SK-N-SH treated with all-trans-retinoic acid at 6 μM for 48 hours (cell line): ENCODE data around the gene PHRF1.

Experiments used
- ATAC-seq: fragments of 200-7000 bp; cut with Tn5 transposase; 3 replicates; pipeline ENCODE4 v1.9.1; 2020; ENCODE audit warnings: mild to moderate bottlenecking, moderate library complexity
- ARNTL ChIP-seq: fragments of 450-650 bp; formaldehyde crosslinking; IDR thresholded peaks from 2 replicates; pipeline ENCODE4 v1.5.0; 2020; ENCODE audit warnings: low read depth, mild to moderate bottlenecking, moderate library complexity, borderline replicate concordance
- BACH2 ChIP-seq: fragments of 250-450 bp; sonication (Bioruptor Pico); IDR thresholded peaks from 2 replicates; pipeline ENCODE4 v1.9.0; 2021; ENCODE audit warnings: mild to moderate bottlenecking, borderline replicate concordance
- CREB5 ChIP-seq: fragments of 250-450 bp; sonication (Bioruptor Pico); IDR thresholded peaks from 2 replicates; pipeline ENCODE4 v1.5.1; 2020; ENCODE audit warnings: low read depth, mild to moderate bottlenecking, moderate library complexity
- CSDC2 ChIP-seq: fragments of 250-450 bp; sonication (Bioruptor Pico); IDR thresholded peaks from 2 replicates; pipeline ENCODE4 v1.5.0; 2020; ENCODE audit warnings: mild to moderate bottlenecking, moderate library complexity
- ESRRG ChIP-seq: fragments of 250-450 bp; sonication (Bioruptor Pico); IDR thresholded peaks from 2 replicates; pipeline ENCODE4 v1.6.1; 2021; ENCODE audit warnings: mild to moderate bottlenecking
- GLIS3 ChIP-seq: fragments of 250-450 bp; sonication (Bioruptor Pico); IDR thresholded peaks from 2 replicates; pipeline ENCODE4 v1.5.0; 2020; ENCODE audit warnings: mild to moderate bottlenecking, moderate library complexity
- ISL1 ChIP-seq: fragments of 250-450 bp; sonication (Bioruptor Pico); IDR thresholded peaks from 2 replicates; pipeline ENCODE4 v2.1.2; 2022; ENCODE audit warnings: mild to moderate bottlenecking, moderate library complexity
- PATZ1 ChIP-seq: fragments of 250-450 bp; sonication (Bioruptor Pico); IDR thresholded peaks from 2 replicates; pipeline ENCODE4 v1.8.0; 2020; ENCODE audit warnings: mild to moderate bottlenecking, moderate library complexity, borderline replicate concordance
- POU6F1 ChIP-seq: fragments of 250-450 bp; sonication (Bioruptor Pico); IDR thresholded peaks from 2 replicates; pipeline ENCODE4 v1.8.0; 2021; ENCODE audit warnings: low read depth, mild to moderate bottlenecking, moderate library complexity, borderline replicate concordance
- PPARA ChIP-seq: fragments of 250-450 bp; sonication (Bioruptor Pico); IDR thresholded peaks from 2 replicates; pipeline ENCODE4 v1.5.0; 2020; ENCODE audit warnings: mild to moderate bottlenecking, borderline replicate concordance
- SNAI2 ChIP-seq: fragments of 250-450 bp; sonication (Bioruptor Pico); IDR thresholded peaks from 2 replicates; pipeline ENCODE4 v1.5.0; 2020; ENCODE audit warnings: mild to moderate bottlenecking, moderate library complexity
- TCF4 ChIP-seq: fragments of 250-450 bp; sonication (Bioruptor Pico); IDR thresholded peaks from 2 replicates; pipeline ENCODE4 v1.8.0; 2021; ENCODE audit warnings: mild to moderate bottlenecking, moderate library complexity, borderline replicate concordance
- TOX ChIP-seq: fragments of 250-450 bp; sonication (Bioruptor Pico); IDR thresholded peaks from 2 replicates; pipeline ENCODE4 v1.8.0; 2021; ENCODE audit warnings: mild to moderate bottlenecking, moderate library complexity, borderline replicate concordance
- ZC3H10 ChIP-seq: fragments of 250-450 bp; sonication (Bioruptor Pico); IDR thresholded peaks from 2 replicates; pipeline ENCODE4 v1.5.1; 2021; ENCODE audit warnings: mild to moderate bottlenecking, moderate library complexity
- ZFP3 ChIP-seq: fragments of 250-450 bp; sonication (Bioruptor Pico); IDR thresholded peaks from 2 replicates; pipeline ENCODE4 v1.5.0; 2020; ENCODE audit warnings: mild to moderate bottlenecking, moderate library complexity
- ZNF565 ChIP-seq: fragments of 450-650 bp; formaldehyde crosslinking; conservative IDR thresholded peaks from 2 replicates; pipeline ENCODE4 v1.5.0; 2020; ENCODE audit warnings: low read depth, mild to moderate bottlenecking, moderate library complexity
- ZNF70 ChIP-seq: fragments of 450-650 bp; formaldehyde crosslinking; IDR thresholded peaks from 2 replicates; pipeline ENCODE4 v1.5.0; 2020; ENCODE audit warnings: mild to moderate bottlenecking, moderate library complexity
- ZNF8 ChIP-seq: fragments of 450-650 bp; formaldehyde crosslinking; IDR thresholded peaks from 2 replicates; pipeline ENCODE4 v1.5.0; 2020; ENCODE audit warnings: mild to moderate bottlenecking, moderate library complexity
- TF ChIP-seq, protein P1 (sequence below): fragments of 250-450 bp; sonication (Bioruptor Pico); IDR thresholded peaks from 2 replicates; pipeline ENCODE4 v1.5.1; 2021; ENCODE audit warnings: mild to moderate bottlenecking, moderate library complexity
- TF ChIP-seq, protein P2 (sequence below): fragments of 250-450 bp; sonication (Bioruptor Pico); IDR thresholded peaks from 2 replicates; pipeline ENCODE4 v1.5.0; 2020; ENCODE audit warnings: mild to moderate bottlenecking, moderate library complexity

The PHRF1 gene

GRCh38 chr11:544817-545166 lies 31.5 kb upstream of the PHRF1 start:
- TF ChIP-seq SNAI2 (CRISPR knock-in tag), result no peak
- no peak for TF ChIP-seq ESRRG (CRISPR knock-in tag)
- TF ChIP-seq GLIS3 (CRISPR knock-in tag), result no peak
- TF ChIP-seq CREB5 (CRISPR knock-in tag), result no peak
- no peak for TF ChIP-seq TCF4 (CRISPR knock-in tag)
- no peak for TF ChIP-seq ARNTL (CRISPR knock-in tag)
- TF ChIP-seq, protein P1, sequence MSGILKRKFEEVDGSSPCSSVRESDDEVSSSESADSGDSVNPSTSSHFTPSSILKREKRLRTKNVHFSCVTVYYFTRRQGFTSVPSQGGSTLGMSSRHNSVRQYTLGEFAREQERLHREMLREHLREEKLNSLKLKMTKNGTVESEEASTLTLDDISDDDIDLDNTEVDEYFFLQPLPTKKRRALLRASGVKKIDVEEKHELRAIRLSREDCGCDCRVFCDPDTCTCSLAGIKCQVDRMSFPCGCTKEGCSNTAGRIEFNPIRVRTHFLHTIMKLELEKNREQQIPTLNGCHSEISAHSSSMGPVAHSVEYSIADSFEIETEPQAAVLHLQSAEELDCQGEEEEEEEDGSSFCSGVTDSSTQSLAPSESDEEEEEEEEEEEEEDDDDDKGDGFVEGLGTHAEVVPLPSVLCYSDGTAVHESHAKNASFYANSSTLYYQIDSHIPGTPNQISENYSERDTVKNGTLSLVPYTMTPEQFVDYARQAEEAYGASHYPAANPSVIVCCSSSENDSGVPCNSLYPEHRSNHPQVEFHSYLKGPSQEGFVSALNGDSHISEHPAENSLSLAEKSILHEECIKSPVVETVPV (CRISPR knock-in tag), result no peak
- TF ChIP-seq ZC3H10 (CRISPR knock-in tag), result no peak
- no peak for TF ChIP-seq POU6F1
- no peak for TF ChIP-seq ZFP3 (CRISPR knock-in tag)
- no peak for TF ChIP-seq ZNF70
- TF ChIP-seq BACH2 (CRISPR knock-in tag), result no peak
- no peak for TF ChIP-seq CSDC2
- TF ChIP-seq TOX, result no peak
- TF ChIP-seq ZNF8 (CRISPR knock-in tag), result no peak
- TF ChIP-seq, protein P2, sequence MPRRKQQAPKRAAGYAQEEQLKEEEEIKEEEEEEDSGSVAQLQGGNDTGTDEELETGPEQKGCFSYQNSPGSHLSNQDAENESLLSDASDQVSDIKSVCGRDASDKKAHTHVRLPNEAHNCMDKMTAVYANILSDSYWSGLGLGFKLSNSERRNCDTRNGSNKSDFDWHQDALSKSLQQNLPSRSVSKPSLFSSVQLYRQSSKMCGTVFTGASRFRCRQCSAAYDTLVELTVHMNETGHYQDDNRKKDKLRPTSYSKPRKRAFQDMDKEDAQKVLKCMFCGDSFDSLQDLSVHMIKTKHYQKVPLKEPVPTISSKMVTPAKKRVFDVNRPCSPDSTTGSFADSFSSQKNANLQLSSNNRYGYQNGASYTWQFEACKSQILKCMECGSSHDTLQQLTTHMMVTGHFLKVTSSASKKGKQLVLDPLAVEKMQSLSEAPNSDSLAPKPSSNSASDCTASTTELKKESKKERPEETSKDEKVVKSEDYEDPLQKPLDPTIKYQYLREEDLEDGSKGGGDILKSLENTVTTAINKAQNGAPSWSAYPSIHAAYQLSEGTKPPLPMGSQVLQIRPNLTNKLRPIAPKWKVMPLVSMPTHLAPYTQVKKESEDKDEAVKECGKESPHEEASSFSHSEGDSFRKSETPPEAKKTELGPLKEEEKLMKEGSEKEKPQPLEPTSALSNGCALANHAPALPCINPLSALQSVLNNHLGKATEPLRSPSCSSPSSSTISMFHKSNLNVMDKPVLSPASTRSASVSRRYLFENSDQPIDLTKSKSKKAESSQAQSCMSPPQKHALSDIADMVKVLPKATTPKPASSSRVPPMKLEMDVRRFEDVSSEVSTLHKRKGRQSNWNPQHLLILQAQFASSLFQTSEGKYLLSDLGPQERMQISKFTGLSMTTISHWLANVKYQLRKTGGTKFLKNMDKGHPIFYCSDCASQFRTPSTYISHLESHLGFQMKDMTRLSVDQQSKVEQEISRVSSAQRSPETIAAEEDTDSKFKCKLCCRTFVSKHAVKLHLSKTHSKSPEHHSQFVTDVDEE (CRISPR knock-in tag), result no peak
- no peak for TF ChIP-seq PPARA (CRISPR knock-in tag)
- TF ChIP-seq ISL1 (CRISPR knock-in tag), result no peak
- TF ChIP-seq PATZ1, result no peak
- TF ChIP-seq, all 23 proteins: peak for 0
- no peak for ATAC-seq

DNA sequence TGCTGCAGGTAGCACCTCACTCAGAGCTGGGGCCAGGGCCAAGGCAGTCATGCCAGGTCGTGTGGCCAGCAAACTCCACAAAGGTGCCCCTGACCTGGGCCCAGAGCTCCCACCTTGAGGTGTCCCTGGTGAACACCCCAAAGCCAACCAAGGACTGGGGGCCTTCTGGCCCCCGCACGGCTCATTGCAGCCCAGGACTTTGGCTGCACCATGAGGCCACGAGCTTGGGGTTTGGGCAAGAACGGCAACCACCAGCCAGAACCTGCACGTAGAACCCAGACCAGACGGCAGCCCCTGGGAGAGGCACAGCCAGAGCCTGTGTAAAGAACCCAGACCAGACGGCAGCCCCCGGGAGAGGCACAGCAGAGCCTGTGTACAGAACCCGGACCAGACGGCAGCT lies 31.1 kb upstream of the PHRF1 start:
- ATAC-seq, result no peak
- no peak for TF ChIP-seq ZC3H10 (CRISPR knock-in tag)

GRCh38 chr11:548700-549603 lies 27.3 kb upstream of the PHRF1 start:
- ATAC-seq, result no peak
- TF ChIP-seq ARNTL (CRISPR knock-in tag) (no peak), PATZ1 (no peak), CSDC2 (no peak), BACH2 (CRISPR knock-in tag) (no peak), SNAI2 (CRISPR knock-in tag) (no peak), ZNF70 (no peak), PPARA (CRISPR knock-in tag) (no peak), ZNF565 (CRISPR knock-in tag) (no peak), ZNF8 (CRISPR knock-in tag) (no peak), GLIS3 (CRISPR knock-in tag) (no peak), POU6F1 (no peak), ZFP3 (CRISPR knock-in tag) (no peak)
- TF ChIP-seq, protein P2 (CRISPR knock-in tag), result no peak
